Measurements from ENCODE around the gene C19orf85. TPM values are rescaled to one million over a fixed set of nuclear protein-coding genes. Genes with fewer than 3 reads are reported as not detected.

The C19orf85 gene
- total RNA-seq, 3 donors from 2014 or later = not detected

Other genes with a start within 250 kb of the C19orf85 start
- gene TMEM86B, start 236.0 kb downstream of the C19orf85 start, total RNA-seq = 1 to 10 TPM; 5.8 to 6.9 (median 6.2) TPM
- 100 to 1,000 TPM; 256 to 326 (median 285) TPM for gene PPP6R1, start 205.7 kb downstream of the C19orf85 start, total RNA-seq
- gene HSPBP1, start 184.6 kb downstream of the C19orf85 start, total RNA-seq = 100 to 1,000 TPM; 113 to 139 (median 121) TPM
- gene BRSK1, start 180.8 kb downstream of the C19orf85 start, total RNA-seq = 1 to 10 TPM; 4.0 to 6.5 (median 5.0) TPM
- not detected for gene TMEM150B, start 139.4 kb downstream of the C19orf85 start, total RNA-seq
- gene KMT5C, start 124.9 kb downstream of the C19orf85 start, total RNA-seq = 1 to 10 TPM; 8.1 to 9.2 (median 8.6) TPM
- gene COX6B2, start 110.0 kb downstream of the C19orf85 start, total RNA-seq = not detected
- gene GARIN5B, start 101.5 kb downstream of the C19orf85 start, total RNA-seq = not detected
- under 1 TPM; 0.18 to 0.46 (median 0.35) TPM for gene IL11, start 94.3 kb downstream of the C19orf85 start, total RNA-seq
- gene TMEM190, start 87.9 kb downstream of the C19orf85 start, total RNA-seq = not detected
- 1 to 10 TPM; 6.1 to 8.8 (median 8.4) TPM for gene TMEM238, start 80.5 kb downstream of the C19orf85 start, total RNA-seq
- gene RPL28, start 78.8 kb downstream of the C19orf85 start, total RNA-seq = 1,000 to 10,000 TPM; 3,242 to 3,402 (median 3,363) TPM
- 100 to 1,000 TPM; 226 to 281 (median 237) TPM for gene UBE2S, start 57.0 kb downstream of the C19orf85 start, total RNA-seq
- not detected for gene SHISA7, start 21.5 kb downstream of the C19orf85 start, total RNA-seq
- gene ISOC2, start 3.1 kb downstream of the C19orf85 start, total RNA-seq = 10 to 100 TPM; 63.2 to 65.1 (median 64.5) TPM
- 10 to 100 TPM; 11.0 to 12.6 (median 12.1) TPM for gene ZNF628, start 11.9 kb upstream of the C19orf85 start, total RNA-seq
- gene NAT14, start 20.4 kb upstream of the C19orf85 start, total RNA-seq = 10 to 100 TPM; 16.0 to 23.4 (median 17.6) TPM
- under 1 TPM; 0.29 to 0.66 (median 0.38) TPM for gene SSC5D, start 23.7 kb upstream of the C19orf85 start, total RNA-seq
- gene SBK2, start 72.4 kb upstream of the C19orf85 start, total RNA-seq = not detected
- gene SBK3, start 80.8 kb upstream of the C19orf85 start, total RNA-seq = not detected
- gene ZNF579, start 116.1 kb upstream of the C19orf85 start, total RNA-seq = 10 to 100 TPM; 10.1 to 12.2 (median 11.0) TPM
- gene FIZ1, start 134.8 kb upstream of the C19orf85 start, total RNA-seq = 10 to 100 TPM; 31.4 to 35.5 (median 34.4) TPM
- gene ZNF524, start 135.5 kb upstream of the C19orf85 start, total RNA-seq = 10 to 100 TPM; 12.5 to 12.6 (median 12.6) TPM
- 10 to 100 TPM; 14.5 to 15.9 (median 15.4) TPM for gene ZNF865, start 140.9 kb upstream of the C19orf85 start, total RNA-seq
- gene ZNF784, start 159.8 kb upstream of the C19orf85 start, total RNA-seq = 1 to 10 TPM; 3.3 to 3.4 (median 3.4) TPM
- gene ZNF580, start 176.3 kb upstream of the C19orf85 start, total RNA-seq = 10 to 100 TPM; 27.1 to 31.5 (median 28.5) TPM
- gene ZNF581, start 178.9 kb upstream of the C19orf85 start, total RNA-seq = 10 to 100 TPM; 46.2 to 54.1 (median 52.7) TPM
- gene CCDC106, start 183.5 kb upstream of the C19orf85 start, total RNA-seq = 1 to 10 TPM; 3.9 to 7.8 (median 4.8) TPM
- gene U2AF2, start 190.3 kb upstream of the C19orf85 start, total RNA-seq = 100 to 1,000 TPM; 467 to 532 (median 476) TPM
- gene EPN1, start 210.5 kb upstream of the C19orf85 start, total RNA-seq = 10 to 100 TPM; 55.0 to 61.4 (median 55.2) TPM

All from activated T-cell treated with anti-CD3 and anti-CD28 coated beads, Interleukin-2, amount 50 U/mL, for 4 hours (primary cell).